Kidney glomerular epithelial cell (primary cell): ENCODE data around the gene CNN1.
A peak's percentile ranks its signal among the peaks of the same experiment; 100 is the strongest.
"Not testable (repeated sequence)": the region's sequence is repeated elsewhere in the genome, so short reads cannot be mapped to it uniquely, and the experiment has no call there.

Experiments used
- DNase-seq: peaks from one replicate; lab custom pipeline; 2025; lab: John Stamatoyannopoulos, UW

The CNN1 gene

DNA sequence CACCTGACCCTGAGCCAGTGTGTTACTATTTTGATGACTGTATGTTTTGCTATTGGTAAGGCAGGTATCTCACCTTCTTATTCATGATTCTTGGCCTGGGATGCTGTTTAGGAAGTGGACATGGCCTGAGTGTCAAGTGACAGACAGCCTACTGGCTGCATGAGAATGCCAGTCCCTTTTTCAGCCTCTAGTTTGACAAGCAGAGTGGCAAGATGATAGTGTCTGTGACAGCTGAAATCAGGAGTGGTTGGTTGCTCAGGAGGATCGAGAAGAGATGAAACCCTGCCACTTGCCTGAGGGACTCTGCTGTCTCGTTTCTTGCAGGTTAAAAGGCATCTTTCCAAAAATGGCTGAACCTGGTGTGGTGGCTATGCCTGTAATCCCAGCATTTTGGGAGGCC is 27.5 kb downstream of the CNN1 start:
- DNase-seq: no peak

DNA sequence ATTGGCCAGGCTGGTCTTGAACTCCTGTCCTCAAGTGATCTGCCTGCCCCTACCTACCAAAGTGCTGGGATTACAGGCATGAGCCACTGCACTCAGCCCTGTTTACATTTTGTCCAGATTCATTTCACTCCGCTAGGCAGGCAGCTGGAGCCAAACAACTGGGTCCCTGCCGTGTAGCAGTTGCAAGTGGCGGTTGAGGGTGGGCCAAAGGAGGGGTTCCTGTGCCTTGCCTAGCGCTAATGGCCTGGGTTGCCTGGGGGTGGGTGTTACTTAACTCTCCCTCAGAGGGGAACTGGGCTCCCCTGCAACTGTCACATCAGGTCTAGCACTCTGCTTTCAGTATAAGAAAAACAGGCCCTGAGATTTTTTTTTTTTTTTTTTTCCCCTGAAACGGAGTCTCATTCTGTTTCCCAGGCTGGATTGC is 31.4 kb downstream of the CNN1 start:
- no peak for DNase-seq

- DNase-seq: not testable (repeated sequence)
Measured at GRCh38 chr19:11573354-11573753, 34.7 kb downstream of the CNN1 start.

DNA sequence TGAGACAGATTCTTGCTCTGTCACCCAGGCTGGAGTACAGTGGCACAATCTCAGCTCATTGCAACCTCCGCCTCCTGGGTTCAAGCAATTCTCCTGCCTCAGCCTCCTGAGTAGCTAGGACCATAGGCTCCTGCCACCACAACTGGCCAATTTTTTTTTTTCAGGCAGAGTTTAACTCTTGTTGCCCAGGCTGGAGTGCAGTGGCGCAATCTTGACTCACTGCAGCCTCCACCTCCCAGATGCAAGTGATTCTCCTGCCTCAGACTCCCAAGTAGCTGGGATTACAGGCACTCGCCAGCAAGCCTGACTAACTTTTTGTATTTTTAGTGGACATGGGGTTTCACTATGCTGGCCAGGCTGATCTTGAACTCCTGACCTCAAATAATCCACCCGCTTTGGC is 35.1 kb downstream of the CNN1 start:
- not testable (repeated sequence) for DNase-seq

GRCh38 chr19:11574689-11575088 is 36.0 kb downstream of the CNN1 start:
- no peak for DNase-seq

GRCh38 chr19:11576227-11576626 is 37.6 kb downstream of the CNN1 start:
- no peak for DNase-seq

- no peak for DNase-seq
Measured at GRCh38 chr19:11577451-11578257, 39.0 kb downstream of the CNN1 start, which contains the start of gene ACP5. ACP5 (minus strand) TSS chr19:11577645; CDS start chr19:11577317, 328 bp downstream.

- no peak for DNase-seq
Measured at GRCh38 chr19:11578258-11579142, 39.8 kb downstream of the CNN1 start.

GRCh38 chr19:11580116-11580515 is 41.5 kb downstream of the CNN1 start:
- DNase-seq: no peak

- no peak for DNase-seq
Measured at GRCh38 chr19:11581740-11582139, 43.1 kb downstream of the CNN1 start.

DNA sequence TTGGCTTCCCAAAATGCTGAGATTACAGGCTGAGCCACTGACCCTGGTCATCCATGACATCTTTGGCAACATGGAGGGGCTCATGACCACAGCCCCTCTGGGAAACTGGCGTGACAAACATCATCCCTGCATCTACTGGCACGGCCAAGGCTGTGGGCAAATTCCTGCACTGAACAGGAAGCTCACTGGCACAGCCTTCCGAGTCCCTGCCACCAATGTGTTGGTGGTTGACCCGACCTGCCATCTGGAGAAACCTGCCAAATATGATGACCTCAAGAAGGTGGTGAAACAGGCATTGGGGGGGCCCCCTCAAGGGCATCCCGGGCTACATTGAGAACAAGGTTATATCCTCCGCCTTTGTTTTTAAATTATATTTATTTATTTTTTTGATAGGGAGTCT is 47.7 kb downstream of the CNN1 start:
- no peak for DNase-seq

DNA sequence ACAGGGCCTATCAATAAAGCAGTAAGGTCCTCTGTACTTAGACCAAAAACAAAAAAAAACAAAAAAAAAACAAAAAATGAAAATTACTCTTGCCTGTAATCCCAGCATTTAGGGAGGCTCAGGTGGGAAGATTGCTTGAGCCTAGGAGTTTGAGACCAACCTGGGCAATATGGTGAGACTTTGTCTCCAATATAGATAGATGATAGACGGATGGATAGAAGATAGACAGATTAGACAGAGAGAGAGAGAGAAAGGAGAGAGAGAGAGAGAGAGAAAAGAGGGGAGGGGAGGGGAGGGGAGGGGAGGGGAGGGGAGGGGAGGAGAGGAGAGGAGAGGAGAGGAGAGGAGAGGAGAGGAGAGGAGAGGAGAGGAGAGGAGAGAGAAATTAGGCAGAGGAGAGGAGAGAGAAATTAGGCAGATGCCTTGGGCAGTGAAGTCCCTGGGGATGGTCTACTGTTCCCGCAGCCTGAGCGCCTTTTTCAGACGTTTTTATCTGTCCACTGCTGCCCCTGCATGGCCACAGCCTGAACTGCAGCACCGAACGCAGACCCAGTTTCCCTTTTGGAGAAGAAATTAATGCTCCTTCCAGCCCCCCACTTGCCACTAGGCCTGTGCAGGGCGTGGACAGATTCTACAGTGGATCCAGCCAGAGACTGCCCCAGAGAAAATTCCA is 48.8 kb downstream of the CNN1 start:
- peak; percentile 55 for DNase-seq

DNA sequence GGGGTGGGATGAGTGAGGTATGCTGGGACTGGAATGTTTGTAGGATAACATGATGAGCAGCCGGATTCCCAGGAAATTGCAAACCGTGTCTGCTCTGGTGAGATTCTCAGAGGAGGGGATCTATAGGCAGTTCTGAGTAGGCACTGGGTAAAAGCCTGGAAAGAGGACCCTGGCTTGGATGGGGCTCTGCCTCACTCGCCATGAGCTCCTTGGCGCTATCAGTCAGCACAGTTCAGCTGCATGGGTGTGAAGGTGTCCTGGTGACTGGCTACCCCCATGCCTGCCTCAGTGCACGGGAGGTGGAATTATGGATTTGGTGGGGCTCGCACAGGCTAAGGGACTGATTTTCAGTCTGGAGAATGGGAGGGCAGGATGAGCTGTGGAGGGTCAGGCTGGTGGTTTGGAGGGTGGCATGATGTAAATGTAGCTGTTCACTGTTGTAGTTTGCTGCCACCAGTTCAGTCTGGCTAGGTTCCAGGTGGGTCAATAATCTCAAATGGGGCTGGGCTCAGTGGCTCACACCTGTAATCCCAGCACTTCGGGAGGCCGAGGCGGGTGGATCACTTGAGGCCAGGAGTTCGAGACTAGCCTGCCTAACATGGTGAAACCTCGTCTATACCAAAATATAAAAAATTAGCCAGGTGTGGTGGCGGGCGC is 49.5 kb downstream of the CNN1 start:
- DNase-seq: no peak

DNA sequence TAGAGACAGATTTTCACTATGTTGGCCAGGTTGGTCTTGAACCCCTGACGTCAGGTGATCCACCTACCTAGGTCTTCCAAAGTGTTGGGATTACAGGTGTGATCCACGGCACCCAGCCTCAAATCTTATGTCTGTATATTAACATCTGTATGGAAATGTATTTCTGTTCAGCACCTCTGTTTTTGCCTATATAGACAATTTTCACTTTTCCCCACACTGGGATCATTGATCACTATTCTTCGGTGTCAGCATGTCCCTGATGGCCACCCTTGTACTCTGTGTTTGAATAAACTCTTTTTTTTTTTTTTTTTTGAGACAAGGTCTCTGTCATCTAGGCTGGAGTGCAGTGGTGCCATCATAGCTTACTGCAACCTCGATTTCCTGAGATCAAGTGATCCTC is 55.4 kb downstream of the CNN1 start:
- no peak for DNase-seq

DNA sequence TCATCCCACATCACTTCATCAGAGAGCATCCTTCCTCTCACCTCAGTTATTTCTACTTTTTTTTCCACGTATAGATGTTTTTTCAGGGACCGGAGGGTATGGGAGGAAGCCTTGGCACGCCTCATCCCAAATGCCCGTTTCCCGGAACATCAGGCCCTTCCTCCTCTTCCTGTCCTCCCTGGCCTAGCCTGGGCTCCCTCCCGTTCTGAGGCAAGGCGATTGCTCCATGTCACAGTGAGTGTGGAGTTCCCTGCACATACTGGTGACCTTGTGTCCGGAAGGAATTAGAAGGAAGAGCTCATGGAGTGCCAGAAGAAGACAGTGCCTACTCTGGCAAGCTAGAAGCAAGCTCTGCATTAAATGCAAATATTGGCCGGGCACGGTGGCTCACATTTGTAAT is 57.5 kb downstream of the CNN1 start:
- no peak for DNase-seq

GRCh38 chr19:11597202-11598102 is 58.8 kb downstream of the CNN1 start, which contains the start of gene ZNF627:
ZNF627 (plus strand) TSS chr19:11597483; CDS start chr19:11597628, 145 bp downstream.
- peak; percentile 91 for DNase-seq

GRCh38 chr19:11598103-11598483 is 59.4 kb downstream of the CNN1 start:
- no peak for DNase-seq

- no peak for DNase-seq
Measured at GRCh38 chr19:11598746-11599145, 60.1 kb downstream of the CNN1 start.

DNA sequence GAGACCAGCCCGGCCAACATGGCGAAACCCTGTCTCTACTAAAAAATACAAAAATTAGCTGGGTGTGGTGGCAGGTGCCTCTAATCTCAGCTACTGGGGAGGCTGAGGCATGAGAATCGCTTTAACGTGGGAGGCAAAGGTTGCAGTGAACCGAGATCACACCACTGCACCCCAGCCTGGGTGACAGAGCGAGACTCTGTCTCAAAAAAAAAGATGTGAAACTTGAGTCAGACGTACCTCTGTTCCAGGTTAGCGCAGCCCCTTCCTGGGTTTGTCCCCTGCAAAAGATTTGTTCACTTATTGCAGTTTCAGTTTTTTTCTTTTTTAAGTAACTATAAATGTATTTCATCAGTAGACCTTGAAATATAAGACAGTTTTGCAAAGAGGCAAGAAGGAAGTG is 61.1 kb downstream of the CNN1 start:
- DNase-seq: not testable (repeated sequence)
